LNCaP clone FGC (cell line): ENCODE results near the gene TSPAN8.
A peak's percentile ranks its signal among the peaks of the same experiment; 100 is the strongest.
"Not testable (repeated sequence)": the region's sequence is repeated elsewhere in the genome, so short reads cannot be mapped to it uniquely, and the experiment has no call there.

Source experiments
- DNase-seq: peaks from one replicate; pipeline ENCODE4 v3.0.0-alpha.2; 2011; ENCODE audit warnings: low read depth
- H3K4me3 ChIP-seq: 2 replicates; pipeline ENCODE4 v1.5.1; 2011; ENCODE audit warnings: mild to moderate bottlenecking, low read depth, low read length, control low read depth
- CTCF ChIP-seq: IDR thresholded peaks from 2 replicates; pipeline ENCODE4 v1.5.1; 2012; ENCODE audit warnings: mild to moderate bottlenecking; ENCODE audit not compliant: control insufficient read depth, insufficient read depth; ENCODE audit errors: extremely low read depth

Gene TSPAN8

GRCh38 chr12:71130521-71131069 is 27.2 kb downstream of the TSPAN8 start:
- TF ChIP-seq CTCF, result no peak
- no peak for DNase-seq
- H3K4me3 ChIP-seq, result no peak overlapping the region

GRCh38 chr12:71129364-71129763 is 28.4 kb downstream of the TSPAN8 start:
- H3K4me3 ChIP-seq, result no peak overlapping the region

GRCh38 chr12:71128191-71128788 is 29.5 kb downstream of the TSPAN8 start:
- DNase-seq, result no peak
- no peak for TF ChIP-seq CTCF
- H3K4me3 ChIP-seq, result no peak overlapping the region

More at GRCh38 chr12:71129364-71129763, 28.4 kb downstream of the TSPAN8 start:
- no peak for DNase-seq
- no peak for TF ChIP-seq CTCF

GRCh38 chr12:71125949-71126348 is 31.9 kb downstream of the TSPAN8 start:
- TF ChIP-seq CTCF, result no peak
- H3K4me3 ChIP-seq, result no peak overlapping the region
- DNase-seq, result no peak

- 0 out of 2 replicates have a peak, but pooled peaks have one; percentile 19 for TF ChIP-seq CTCF
- DNase-seq, result no peak
- no peak overlapping the region for H3K4me3 ChIP-seq
These were observed 32.3 kb downstream of the TSPAN8 start for GRCh38 chr12:71125515-71125914.

- DNase-seq, result no peak
- no peak overlapping the region for H3K4me3 ChIP-seq
- peak; percentile 37 for TF ChIP-seq CTCF
These were observed 32.9 kb downstream of the TSPAN8 start for GRCh38 chr12:71124835-71125460.

- not testable (repeated sequence) for DNase-seq, H3K4me3 ChIP-seq
These were observed 44.7 kb downstream of the TSPAN8 start for GRCh38 chr12:71113148-71113547.
